HG02588 (cell line): ENCODE results near the gene XKR7.

Experiments used
- ATAC-seq: cut with Tn5 transposase; IDR thresholded peaks from one replicate; pipeline ENCODE4 v1.9.1; 2021; ENCODE audit warnings: mild to moderate bottlenecking, moderate library complexity; ENCODE audit not compliant: unreplicated experiment

Gene XKR7

DNA sequence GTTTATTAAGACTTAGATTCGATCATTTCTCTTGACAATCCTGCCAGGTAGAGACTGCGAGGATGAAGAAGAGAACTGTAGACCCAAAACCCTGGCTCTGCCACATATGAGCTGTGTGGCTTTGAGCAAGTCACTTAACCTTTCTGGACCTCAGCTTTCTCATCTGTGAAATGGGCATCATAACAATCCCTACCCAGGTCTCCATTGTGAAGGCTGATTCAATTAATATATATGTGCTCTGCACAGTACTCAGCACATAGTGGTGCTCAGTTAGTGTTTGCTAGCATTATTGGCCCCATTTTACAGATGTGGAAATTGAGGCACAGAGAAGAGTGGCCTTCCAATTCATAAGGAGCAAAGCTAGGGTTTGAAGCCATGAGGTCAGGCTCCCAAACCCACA lies 7.9 kb downstream of the XKR7 start:
- ATAC-seq, result no peak

DNA sequence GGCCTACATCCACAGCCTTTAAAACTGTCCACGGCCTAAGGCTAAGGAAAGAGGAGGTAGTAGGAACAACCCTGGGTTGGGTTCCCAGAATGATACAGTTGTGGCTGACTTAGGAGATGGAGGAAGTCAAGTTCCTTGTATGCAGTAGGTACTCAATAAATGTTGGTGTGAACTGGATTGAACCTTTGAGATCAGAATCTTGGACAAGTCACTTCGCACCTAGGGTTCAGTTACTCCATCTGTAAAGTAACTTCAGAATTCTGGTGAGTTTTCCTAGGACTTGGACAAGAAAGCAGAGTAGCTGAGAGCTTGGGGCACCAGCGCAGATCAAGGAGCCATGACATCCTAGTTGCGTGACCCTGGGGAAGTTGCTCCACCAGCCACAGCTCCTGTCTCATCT lies 9.1 kb downstream of the XKR7 start:
- ATAC-seq, result no peak

DNA sequence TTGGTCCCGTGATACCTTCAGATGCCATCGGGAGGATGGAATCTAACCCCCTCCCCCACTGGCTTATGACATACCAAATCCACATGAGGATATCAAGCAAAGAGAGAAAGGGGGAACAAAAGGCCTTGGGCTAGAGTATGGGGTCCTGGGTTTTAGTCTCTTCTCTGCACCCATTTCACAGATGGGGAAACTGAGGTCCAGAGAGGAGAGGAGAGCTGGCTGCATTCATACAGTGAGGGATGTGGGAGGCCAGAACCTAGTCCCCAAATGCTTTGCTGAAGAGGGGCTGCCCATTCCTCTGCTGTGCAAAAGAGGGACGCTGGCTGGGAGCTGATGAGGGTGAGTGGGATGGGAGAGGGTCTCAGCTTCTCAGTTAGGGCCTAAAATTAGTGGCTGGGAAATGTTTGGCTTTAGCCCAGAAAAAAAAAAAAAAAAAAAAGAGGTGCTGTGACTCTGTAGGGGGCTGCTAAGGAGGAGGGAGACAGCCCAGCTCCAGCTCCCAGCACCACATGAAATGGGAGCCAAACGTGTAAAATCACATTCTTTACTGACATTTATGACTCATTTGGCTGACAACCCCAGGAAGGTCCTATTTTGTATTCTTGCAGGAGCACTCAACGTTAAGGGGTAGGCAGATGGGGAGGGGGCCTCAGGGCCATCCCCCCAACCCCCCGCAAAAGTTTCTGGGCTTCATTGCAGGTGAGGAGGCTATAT lies 11.9 kb downstream of the XKR7 start:
- ATAC-seq, result no peak

DNA sequence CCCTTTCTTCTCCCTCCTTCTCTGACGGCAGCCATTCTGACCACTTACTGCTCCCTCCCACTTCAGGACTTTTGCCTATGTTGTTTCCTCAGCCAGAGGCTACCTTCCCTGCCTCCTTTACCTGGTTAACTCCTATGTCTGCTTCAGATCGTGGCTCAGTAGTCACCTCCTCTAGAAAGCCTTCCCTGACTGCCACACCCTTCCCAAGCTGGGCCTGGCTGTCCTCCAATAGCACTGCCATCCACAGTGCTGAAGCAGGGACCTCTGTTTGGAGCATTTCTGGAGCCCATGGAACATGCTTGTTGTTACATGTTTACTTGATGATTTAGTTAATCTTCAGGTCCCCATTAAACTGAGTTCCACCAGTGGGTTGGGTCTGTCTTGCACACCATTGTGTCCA lies 13.8 kb downstream of the XKR7 start:
- ATAC-seq, result no peak

DNA sequence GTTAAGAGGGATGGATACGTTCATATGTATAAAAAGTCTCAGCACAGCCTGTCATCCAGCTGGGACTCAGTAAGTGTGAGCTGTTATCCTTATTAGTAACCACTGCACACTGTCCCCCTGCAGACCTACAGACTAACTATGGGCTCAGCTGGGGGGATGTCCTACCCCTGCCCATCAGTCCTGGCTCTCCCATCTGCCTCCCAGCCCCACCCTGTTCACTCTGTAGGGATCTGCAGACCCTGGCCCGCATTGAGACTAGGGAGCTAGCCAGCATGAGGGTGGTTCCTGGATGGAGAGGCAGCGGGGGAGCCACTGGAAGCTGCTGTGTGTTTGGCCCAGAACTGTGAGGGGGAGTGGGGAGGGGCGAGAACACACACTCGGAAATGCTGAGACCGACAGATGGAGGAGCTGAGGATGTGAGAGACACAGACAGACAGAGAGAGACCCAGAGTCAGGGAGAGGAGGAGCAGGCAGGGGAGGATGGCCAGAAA lies 17.1 kb downstream of the XKR7 start:
- no peak for ATAC-seq

DNA sequence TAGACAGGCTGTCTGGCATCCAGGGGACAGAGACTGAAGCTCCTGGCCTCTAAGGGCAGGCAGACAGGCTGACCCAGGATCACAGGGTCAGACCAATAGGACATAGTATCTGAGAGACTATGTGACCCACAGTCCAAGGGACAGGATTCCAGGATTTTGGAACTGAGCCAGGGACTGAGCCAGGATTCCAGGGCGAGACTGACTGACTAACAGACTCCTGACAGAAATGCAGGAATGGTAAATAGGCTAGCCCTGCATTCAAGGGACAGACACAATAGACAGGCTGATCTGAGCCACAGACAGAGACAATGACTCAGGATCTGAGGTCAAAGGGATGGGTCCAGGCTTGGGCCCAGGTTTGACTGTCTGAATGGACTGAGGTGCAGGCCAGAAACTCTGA lies 19.8 kb downstream of the XKR7 start:
- no peak for ATAC-seq

DNA sequence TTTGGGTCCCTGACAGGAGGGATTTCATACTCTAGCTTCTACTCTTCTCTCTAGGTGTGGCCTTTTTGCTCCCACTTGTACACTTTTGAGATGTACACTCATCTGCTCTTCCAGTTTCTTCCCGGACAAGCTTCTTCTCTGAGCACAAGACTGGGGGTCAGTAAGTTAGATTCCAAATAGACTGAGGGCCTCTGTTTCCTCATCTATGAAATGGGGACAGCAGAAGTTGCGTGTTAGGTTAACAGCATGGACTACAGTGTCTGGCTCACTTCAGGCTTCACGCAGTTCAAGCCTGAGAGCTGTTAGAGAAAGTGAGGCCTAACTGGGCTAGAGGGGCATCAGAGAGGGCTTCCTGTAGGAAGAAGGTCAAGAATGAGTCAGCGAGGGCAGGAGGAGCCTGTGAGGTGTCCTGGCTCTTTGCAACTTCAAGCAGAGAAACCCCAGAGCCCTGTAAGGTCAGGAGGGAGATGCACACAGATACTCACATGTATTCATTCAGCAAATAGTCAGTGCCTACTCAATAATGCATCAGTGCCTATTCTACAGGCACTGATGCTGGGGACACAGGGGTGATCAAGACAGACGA lies 20.6 kb downstream of the XKR7 start:
- ATAC-seq, result no peak

DNA sequence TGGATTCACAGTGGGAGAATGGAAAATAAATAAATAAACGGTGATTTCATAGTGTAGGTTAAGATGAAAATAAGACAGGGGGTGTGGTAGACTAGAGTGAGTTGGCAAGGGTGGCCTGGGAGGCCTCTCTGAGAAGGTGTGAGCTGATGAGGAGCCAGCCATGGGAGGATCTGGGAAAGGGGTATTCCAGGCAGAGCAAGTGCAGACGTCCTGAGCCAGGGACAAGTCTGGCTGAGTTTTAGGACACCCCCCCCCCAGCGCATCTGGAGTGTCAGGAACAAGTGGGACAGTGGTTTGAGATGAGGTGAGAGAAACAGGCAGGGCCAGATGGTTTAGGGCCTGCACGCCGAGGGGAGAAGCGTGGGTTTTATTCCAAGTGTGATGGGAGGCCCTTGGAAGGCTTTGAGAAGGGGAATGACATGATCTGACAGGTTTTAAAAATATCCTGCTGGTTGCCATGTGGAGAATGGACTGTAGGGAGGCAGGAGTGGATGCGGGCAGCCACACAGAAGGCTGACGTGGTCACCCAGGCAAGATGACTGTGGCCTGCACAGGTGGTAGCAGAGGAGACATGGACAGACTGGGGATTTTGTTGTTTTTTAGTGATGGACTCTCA lies 21.2 kb downstream of the XKR7 start:
- no peak for ATAC-seq

DNA sequence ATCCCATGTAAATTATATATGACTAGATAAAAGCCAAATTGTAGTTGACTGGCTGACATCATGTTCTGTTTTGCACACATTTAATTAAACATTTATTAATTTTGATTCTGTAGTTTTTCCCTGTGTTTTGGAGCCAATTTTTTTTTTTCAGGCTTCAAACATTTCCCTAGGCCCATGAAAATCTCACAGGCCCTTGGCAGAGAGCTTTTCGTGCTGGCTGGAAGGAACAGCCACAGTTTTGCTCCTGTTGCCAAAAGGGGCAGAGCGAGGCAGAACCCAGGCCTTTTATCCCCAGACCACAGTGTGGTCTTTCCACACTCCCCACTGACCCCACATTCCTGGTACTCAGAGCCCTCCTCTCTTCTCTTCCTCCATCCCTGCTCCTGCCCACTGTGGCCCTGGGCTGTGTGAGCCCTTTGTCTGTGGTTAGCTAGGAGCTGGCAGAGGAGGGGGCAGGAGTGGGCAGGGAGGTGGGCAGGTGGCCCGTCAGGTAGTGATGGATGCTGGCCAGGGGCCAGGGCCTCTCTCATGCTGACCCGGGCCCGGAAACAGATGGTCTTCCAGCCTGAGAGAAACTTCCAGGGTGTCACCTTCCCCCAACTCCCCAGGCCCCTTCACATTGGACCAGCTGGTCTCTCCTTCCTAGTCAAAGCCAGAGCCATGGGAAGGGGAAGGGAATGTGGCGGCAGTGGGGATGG lies 22.8 kb downstream of the XKR7 start:
- ATAC-seq, result no peak

DNA sequence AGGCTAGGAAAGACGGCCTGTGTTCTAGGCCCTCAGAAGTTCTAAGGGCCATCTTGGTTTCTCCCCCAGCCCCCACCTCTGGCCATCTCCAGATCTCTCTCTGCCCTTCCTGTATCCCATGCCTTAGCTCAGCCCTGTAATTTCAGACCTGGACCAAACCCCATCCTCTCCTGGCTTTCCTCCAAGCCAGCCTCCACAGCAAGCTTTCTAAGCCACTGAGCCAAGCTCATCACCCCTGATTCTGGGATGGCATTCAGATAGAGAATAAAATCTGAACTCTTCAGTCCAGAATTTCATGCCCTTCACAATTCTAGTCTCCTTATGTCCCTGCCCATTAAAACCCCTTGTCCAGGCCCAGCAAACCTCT lies 23.4 kb downstream of the XKR7 start:
- ATAC-seq, result no peak

DNA sequence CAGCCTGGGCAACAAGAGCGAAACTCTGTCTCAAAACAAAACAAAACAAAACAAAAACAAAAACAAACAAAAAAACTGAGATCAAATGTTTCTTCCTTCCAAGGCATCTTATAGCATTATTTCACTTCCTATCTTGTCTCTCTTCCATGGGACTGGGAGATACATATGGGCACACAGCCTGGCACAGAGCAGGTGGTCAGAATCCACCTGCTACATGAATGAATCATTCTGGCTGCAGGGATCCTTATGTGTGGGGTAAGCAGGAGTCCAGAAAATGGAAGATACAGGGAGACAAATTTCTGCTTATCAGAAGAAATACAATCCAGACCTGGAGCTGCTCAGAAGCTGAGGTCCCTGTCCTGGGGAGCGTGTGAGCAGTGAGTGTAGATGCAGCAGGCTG lies 24.1 kb downstream of the XKR7 start:
- ATAC-seq, result no peak

DNA sequence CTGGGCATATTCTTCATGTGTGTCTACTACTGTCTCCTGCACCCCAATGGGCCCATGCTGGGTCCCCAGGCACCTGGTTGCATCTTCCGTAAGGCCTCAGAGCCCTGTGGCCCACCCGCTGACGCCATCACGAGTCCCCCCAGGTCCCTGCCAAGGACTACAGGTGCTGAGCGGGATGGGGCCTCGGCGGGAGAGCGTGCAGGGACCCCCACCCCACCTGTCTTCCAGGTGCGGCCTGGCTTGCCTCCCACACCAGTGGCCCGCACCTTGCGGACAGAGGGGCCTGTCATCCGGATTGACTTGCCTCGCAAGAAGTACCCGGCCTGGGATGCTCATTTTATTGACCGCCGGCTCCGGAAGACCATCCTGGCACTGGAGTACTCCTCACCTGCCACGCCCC lies 29.0 kb downstream of the XKR7 start:
- ATAC-seq, result no peak

DNA sequence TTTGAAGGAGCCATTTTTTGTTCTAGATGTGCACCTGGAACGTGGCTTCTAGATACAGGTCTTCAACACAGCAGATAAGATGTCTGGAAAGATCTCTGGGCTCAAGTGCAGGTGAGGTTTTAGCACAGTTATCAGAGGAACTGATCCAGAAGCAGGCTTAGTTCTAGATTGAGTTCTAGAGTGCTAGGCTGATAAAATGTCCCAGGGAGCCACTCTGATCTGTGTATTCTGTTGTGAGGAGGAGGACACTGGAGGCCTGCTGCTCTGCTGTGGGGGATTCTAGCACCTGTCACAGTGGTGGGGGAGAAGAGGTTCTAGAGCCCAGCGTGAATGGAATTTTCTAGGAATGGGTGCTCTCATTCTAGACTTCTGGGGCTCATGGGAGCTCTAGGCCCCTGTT lies 30.3 kb downstream of the XKR7 start:
- ATAC-seq, result no peak

DNA sequence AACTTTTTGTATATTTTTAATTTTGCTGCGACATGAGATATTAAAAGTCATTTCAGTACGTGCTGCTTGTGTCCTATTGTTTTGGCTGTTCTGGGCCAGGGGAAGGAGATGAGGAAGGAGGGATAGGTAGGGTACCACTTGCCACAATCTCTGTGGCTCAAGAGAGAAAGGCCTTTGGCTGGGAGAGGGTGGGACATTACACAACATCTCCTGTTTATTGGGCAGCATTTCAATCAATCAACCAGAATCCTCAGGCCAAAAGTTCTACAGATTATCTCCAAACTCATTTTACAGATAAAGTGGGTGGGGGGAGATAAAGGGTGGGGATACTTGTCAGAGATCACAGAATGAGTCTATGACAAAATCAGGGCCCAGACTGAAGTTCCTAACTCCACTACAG lies 35.4 kb downstream of the XKR7 start:
- ATAC-seq, result no peak

DNA sequence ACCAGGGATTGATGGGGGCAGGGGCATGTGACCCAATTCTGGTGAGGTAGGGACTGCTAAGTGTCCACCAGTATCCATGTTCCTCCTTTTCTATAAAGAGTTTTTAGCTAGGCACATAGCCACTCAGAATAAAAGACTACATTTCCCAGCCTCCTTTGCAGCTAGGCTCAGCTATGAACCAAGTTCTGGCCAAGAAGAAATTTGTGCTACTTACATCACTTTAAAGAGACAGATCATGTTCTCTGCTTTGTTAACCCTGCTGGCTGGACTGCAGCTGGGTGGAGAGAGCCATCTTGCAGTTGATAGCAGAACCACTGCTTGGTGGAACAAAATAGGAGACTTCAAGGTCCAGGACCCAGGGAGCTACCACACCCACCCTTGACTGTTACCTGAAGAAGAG lies 37.0 kb downstream of the XKR7 start:
- ATAC-seq, result no peak

DNA sequence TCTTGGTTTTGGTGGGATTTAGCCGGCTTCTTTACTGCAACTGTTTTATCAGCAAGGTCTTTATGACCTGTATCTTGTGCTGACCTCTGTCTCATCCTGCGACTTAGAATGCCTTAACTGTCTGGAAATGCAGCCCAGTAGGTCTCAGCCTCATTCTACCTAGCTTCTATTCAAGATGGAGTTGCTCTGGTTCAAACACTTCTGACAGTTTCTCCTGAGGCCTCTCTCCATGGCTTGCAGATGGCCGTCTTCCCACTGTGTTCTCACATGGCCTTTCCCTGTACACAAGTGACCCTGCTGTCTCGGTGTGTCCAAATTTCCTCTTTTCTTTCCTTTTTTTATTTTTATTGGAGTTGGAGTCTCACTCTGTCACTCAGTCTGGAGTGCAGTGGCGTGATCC lies 38.1 kb downstream of the XKR7 start:
- ATAC-seq, result no peak

DNA sequence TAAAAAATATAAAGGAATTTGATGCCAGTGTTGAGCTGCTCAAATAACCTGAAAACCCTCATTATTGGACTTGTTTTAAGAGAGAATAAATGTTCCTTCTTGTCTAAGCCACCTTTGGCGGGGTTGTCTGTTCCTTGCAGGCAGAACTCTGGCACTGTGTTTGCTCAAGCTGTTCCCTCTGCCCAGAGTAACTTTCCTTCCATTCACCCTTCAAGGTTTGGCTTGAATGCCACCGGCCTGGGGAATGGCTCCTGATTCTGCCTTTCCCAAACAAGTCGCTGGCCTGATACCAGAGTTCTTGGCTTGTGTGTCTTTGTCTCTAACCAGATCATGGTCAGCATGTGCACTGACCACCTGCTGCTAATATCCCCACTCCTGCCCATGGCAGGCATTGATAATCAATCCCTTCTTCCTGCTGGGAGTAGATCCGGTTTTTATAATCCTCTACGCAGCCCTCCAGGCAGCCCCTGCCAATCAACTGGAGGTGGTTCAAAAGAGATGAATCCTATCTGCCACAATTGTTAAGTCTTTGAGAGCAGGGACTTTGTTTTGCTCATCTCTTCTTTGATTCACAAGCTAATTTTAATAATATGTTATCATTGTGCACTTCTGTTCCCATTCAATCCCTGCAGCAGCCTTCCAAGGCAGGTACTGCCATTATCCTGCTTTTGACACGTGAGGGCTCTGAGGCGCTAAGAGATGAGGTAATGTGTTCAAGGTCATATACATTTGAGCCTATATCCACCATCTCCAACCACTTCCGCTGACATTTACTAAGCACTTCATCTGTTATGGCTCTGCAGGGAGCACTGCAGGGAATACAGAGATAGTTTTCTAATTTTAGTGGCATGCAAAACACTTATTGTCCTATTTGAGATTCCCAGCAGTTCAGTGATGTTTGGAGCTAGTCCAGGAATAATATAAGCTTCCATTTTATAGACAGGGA lies 39.2 kb downstream of the XKR7 start:
- ATAC-seq, result no peak

DNA sequence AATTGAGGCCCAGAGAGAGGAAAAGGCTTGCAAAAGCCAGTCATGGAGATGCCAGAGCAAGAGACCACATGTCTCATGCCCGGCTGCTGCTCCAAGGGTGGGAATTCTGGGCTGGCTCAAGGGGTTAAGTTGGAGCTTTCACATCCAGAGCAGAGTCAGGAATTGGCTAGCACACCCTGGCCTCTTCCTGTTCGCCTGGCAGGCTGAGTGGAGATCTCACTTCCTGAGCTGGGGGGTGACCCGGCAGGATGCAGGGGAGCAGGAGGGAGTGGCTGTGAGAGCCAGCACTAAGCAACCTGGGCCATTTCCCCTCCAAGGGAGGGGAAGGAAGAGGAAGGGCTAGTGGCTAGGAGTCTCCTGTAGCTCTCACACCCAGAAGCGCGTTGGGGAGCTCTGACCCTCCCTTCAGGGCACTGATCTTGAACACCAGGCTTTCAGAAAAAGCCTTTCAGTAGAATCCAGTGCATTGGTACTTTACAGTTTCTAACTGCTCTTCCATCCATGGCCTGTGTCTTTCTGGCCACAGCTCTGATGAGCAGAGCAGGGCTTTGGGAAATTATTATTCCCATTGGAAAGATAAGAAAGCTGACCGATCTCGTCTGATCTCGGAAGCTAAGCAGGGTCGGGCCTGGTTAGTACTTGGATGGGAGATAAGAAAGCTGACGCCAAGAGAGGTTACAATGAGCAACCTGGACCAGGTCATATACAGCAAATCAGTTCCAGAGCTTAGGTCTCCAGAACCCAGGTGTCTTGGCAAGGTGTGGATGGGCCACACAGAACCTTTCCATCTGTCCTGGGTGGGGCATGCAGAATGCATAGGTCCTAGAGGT lies 40.1 kb downstream of the XKR7 start:
- ATAC-seq, result no peak

DNA sequence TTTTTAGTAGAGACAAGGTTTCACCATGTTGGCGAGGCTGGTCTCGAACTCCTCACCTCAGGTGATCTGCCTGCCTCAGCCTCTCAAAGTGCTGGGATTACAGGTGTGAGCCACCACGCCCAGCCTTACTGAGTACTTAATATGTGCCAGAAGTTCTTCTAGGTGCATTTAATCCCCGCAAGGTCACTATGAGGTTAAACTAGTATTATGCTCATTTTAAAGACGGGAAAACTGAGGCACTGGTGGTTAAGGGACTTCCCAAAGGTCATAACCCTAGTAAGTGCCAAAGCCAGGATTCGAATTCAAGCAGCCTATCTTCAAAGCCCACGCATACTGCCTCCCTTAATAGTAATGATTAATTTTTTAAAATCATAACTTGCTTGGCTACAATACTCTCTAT lies 41.6 kb downstream of the XKR7 start:
- no peak for ATAC-seq

DNA sequence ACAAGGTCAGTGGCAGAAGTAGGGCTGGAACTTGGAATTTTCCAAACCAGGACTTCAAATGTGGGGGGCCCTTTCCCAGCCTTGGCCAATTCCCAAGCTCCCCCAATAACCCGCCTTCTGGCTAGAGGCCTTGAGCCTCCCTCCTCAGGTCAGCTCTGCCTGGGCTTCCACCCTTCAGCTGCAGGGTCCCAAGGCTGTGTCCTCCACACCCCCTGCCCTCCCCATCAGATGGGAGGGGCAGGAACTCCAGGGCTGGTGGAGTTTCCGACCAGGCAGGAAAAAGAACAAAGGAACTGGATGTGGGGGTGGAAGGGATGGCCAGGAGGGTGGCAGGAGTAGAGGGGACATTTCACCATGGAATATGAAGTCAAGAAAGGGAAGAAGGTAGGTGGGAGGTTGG lies 42.1 kb downstream of the XKR7 start, which contains the start of gene CCM2L:
Gene CCM2L, plus strand, starts transcription at position 338 of the 400 bp plus-strand sequence. Its CDS starts 17 bp downstream, at position 355.
- ATAC-seq, result no peak
